Ishikawa (cell line): ENCODE results near the gene FPR2.

Experiments used
- CEBPB ChIP-seq: IDR thresholded peaks from 2 replicates; pipeline ENCODE4 v1.6.1; 2012
- CREB1 ChIP-seq: IDR thresholded peaks from 2 replicates; pipeline ENCODE4 v1.6.1; 2012; ENCODE audit warnings: low read depth
- EGR1 ChIP-seq: IDR thresholded peaks from 2 replicates; pipeline ENCODE4 v1.6.1; 2012
- EP300 ChIP-seq: IDR thresholded peaks from 2 replicates; pipeline ENCODE4 v1.6.1; 2012; ENCODE audit warnings: borderline replicate concordance
- FOXM1 ChIP-seq: IDR thresholded peaks from 2 replicates; pipeline ENCODE4 v1.6.1; 2012; ENCODE audit warnings: low read depth, borderline replicate concordance
- MAX ChIP-seq: IDR thresholded peaks from 2 replicates; pipeline ENCODE4 v1.6.1; 2012
- NFIC ChIP-seq: IDR thresholded peaks from 2 replicates; pipeline ENCODE4 v1.6.1; 2012
- RAD21 ChIP-seq: IDR thresholded peaks from 2 replicates; pipeline ENCODE4 v1.6.1; 2012; ENCODE audit warnings: low read depth
- REST ChIP-seq: IDR thresholded peaks from 2 replicates; pipeline ENCODE4 v1.6.1; 2012; ENCODE audit warnings: low read depth, mild to moderate bottlenecking
- TAF1 ChIP-seq: IDR thresholded peaks from 2 replicates; pipeline ENCODE4 v1.6.1; 2012; ENCODE audit warnings: low read depth, mild to moderate bottlenecking
- TCF12 ChIP-seq: IDR thresholded peaks from 2 replicates; pipeline ENCODE4 v1.6.1; 2012; ENCODE audit warnings: low read depth
- TEAD4 ChIP-seq: IDR thresholded peaks from 2 replicates; pipeline ENCODE4 v1.6.1; 2012
- YY1 ChIP-seq: IDR thresholded peaks from 2 replicates; pipeline ENCODE4 v1.6.1; 2012; ENCODE audit warnings: low read depth
- ZBTB7A ChIP-seq: IDR thresholded peaks from 2 replicates; pipeline ENCODE4 v1.6.1; 2012; ENCODE audit warnings: low read depth
- TF ChIP-seq, protein P1 (sequence below): IDR thresholded peaks from 2 replicates; pipeline ENCODE4 v1.6.1; 2012

The FPR2 gene

GRCh38 chr19:51792932-51793331 is 32.0 kb downstream of the FPR2 start:
- TF ChIP-seq EP300 (no peak), REST (no peak), RAD21 (no peak), TEAD4 (no peak), ZBTB7A (no peak), MAX (no peak)
- TF ChIP-seq, protein P1, sequence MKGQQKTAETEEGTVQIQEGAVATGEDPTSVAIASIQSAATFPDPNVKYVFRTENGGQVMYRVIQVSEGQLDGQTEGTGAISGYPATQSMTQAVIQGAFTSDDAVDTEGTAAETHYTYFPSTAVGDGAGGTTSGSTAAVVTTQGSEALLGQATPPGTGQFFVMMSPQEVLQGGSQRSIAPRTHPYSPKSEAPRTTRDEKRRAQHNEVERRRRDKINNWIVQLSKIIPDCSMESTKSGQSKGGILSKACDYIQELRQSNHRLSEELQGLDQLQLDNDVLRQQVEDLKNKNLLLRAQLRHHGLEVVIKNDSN = no peak

GRCh38 chr19:51793994-51794393 is 33.0 kb downstream of the FPR2 start:
- TF ChIP-seq FOXM1 (no peak), MAX (no peak), TEAD4 (no peak), ZBTB7A (no peak), TAF1 (no peak), EP300 (no peak), NFIC (no peak), CEBPB (no peak), TCF12 (no peak), RAD21 (no peak), EGR1 (no peak), YY1 (no peak), CREB1 (no peak), REST (no peak)
- TF ChIP-seq, protein P1 = no peak

- TF ChIP-seq RAD21 (no peak), FOXM1 (no peak), CEBPB (no peak), REST (no peak), EGR1 (no peak), TCF12 (no peak), TAF1 (no peak), ZBTB7A (no peak), YY1 (no peak), TEAD4 (no peak), NFIC (no peak), MAX (no peak), EP300 (no peak), CREB1 (no peak)
- TF ChIP-seq, protein P1 = no peak
Measured at GRCh38 chr19:51794885-51795490, 34.0 kb downstream of the FPR2 start, which contains the start of gene FPR3. TSS of gene FPR3 (plus strand) at chr19:51795157. CDS start at chr19:51823749, 28,592 bp downstream.

DNA sequence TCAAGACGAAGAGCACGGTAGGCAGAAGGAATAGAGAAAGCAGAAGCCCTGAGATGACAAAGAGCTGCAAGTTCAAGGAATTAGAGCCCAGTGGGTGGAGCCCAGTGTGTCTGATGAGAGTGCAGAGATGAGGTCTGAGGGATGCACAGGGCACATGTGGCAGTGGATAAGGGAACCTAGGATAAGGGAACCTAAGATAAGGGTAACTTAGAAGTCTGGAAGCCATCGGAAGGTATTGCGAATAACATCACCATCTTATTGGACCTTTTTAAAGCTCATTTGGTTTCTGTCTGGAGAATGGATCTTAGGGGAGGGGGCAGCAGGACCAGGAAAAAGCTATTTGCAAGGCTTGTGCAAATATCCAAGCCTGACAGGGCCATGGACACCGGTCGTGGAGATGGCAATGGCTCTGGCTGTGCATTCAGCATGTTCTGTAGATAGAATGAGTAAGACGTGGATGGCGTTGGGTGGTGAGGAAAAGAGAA is 35.3 kb downstream of the FPR2 start:
- no peak for TF ChIP-seq EGR1
- no peak for TF ChIP-seq TCF12
- TF ChIP-seq TAF1 = no peak
- no peak for TF ChIP-seq ZBTB7A
- no peak for TF ChIP-seq TEAD4
- TF ChIP-seq MAX = no peak
- TF ChIP-seq, protein P1 = no peak
- TF ChIP-seq CREB1 = no peak
- no peak for TF ChIP-seq REST
- TF ChIP-seq EP300 = no peak
- TF ChIP-seq RAD21 = no peak
- no peak for TF ChIP-seq FOXM1
